ENCODE measurements around the gene IQCH.

IQCH gene

DNA sequence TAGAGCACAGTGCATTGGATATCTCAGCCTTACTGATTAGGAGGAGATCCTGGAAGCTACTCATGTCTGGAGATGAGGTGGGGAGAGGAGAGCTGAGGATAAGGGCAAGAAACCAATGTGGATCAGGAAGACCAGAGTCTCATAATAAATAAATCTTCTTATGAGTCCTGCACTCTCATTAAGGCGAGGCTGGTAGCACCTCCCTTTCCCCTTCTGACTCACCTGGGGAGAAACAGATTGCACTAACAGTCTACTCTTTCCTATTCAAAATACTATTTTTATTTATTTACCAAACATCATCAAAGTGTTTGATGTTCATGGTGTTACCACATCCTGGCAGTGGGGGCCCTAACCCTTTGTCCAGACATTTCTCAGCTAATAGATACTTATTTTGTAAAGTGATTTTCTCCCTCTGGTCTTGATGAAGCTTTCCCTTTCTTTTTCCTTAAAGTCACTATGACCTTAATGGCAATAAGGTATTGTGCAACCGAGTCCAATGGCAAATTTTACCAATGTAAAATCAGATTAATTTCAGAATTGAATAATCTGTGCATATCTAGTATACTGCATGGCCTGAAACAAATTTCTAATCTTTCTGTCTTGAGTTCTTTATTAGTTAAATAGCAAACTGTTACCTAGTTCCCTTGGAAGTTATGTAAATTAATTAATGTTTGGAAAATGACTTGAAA, 81.1 kb downstream of the IQCH start:
- Histone ChIP-seq H3K27me3 (ENCODE audit: insufficient read depth, low read length) (no peaks in the 10 kb centered on the region), H3K79me2 (ENCODE audit: insufficient read depth, low read length) (no peaks in the 10 kb centered on the region), H3K9ac (ENCODE audit: low read length) (no peak overlapping the region), H3K36me3 (ENCODE audit: insufficient read depth, low read length) (no peaks in the 10 kb centered on the region), H3K4me3 (ENCODE audit: low read depth, low read length, poor library complexity, severe bottlenecking) (no peak overlapping the region), H3K4me1 (ENCODE audit: insufficient read depth, low read length, severe bottlenecking) (no peaks in the 10 kb centered on the region), H2AFZ (ENCODE audit: low read length) (no peak overlapping the region), H3K4me2 (ENCODE audit: low read length) (no peak overlapping the region), H4K20me1 (ENCODE audit: insufficient read depth, low read length) (no peaks in the 10 kb centered on the region), H3F3A (ENCODE audit: insufficient read depth, low read length) (no peaks in the 10 kb centered on the region), H3K27ac (ENCODE audit: low read depth, low read length, poor library complexity, severe bottlenecking) (no peak overlapping the region), H3K9me2 (ENCODE audit: low read depth, low read length) (no peaks in the 10 kb centered on the region), H3K9me3 (ENCODE audit: low read length) (no peaks in the 10 kb centered on the region)
- no peak for TF ChIP-seq EZH2 (IDR thresholded peaks at IDR 0.05; ENCODE audit: borderline replicate concordance, low read length)
- TF ChIP-seq, protein P1, sequence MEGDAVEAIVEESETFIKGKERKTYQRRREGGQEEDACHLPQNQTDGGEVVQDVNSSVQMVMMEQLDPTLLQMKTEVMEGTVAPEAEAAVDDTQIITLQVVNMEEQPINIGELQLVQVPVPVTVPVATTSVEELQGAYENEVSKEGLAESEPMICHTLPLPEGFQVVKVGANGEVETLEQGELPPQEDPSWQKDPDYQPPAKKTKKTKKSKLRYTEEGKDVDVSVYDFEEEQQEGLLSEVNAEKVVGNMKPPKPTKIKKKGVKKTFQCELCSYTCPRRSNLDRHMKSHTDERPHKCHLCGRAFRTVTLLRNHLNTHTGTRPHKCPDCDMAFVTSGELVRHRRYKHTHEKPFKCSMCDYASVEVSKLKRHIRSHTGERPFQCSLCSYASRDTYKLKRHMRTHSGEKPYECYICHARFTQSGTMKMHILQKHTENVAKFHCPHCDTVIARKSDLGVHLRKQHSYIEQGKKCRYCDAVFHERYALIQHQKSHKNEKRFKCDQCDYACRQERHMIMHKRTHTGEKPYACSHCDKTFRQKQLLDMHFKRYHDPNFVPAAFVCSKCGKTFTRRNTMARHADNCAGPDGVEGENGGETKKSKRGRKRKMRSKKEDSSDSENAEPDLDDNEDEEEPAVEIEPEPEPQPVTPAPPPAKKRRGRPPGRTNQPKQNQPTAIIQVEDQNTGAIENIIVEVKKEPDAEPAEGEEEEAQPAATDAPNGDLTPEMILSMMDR (IDR thresholded peaks at IDR 0.05; ENCODE audit: low read length), result no peak

DNA sequence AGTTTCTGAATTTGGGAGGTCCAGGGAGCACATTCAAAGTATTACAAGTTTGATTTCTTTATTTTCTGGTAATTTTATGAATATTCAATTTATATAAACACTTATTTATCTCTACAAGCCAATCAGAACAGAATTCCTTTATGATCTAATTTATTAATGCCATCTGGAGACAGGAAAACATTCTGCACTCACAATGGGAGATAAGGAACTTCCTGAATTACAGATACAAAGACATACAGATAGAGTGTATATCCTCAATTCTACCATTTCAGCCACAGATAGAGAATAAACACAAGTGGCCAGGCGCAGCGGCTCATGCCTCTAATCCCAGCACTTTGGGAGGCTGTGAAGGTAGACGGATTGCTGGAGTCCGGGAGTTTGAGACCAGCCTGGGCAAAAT, 86.0 kb downstream of the IQCH start:
- no peaks in the 10 kb centered on the region for H3K36me3 ChIP-seq (ENCODE audit: insufficient read depth, low read length)
- TF ChIP-seq EZH2 (IDR thresholded peaks at IDR 0.05; ENCODE audit: borderline replicate concordance, low read length), result no peak
- TF ChIP-seq, protein P1 (IDR thresholded peaks at IDR 0.05; ENCODE audit: low read length), result no peak
- no peak overlapping the region for H2AFZ ChIP-seq (ENCODE audit: low read length)
- no peaks in the 10 kb centered on the region; the same call in 1 of the 2 replicates for H3K27me3 ChIP-seq (ENCODE audit: insufficient read depth, low read length)
- no peaks in the 10 kb centered on the region for H3K79me2 ChIP-seq (ENCODE audit: insufficient read depth, low read length)
- H3K9me2 ChIP-seq (ENCODE audit: low read depth, low read length), result no peaks in the 10 kb centered on the region
- H3F3A ChIP-seq (ENCODE audit: insufficient read depth, low read length), result no peaks in the 10 kb centered on the region
- H3K9ac ChIP-seq (ENCODE audit: low read length), result no peak overlapping the region
- H3K9me3 ChIP-seq (ENCODE audit: low read length), result peaks cover 3% of the 10 kb centered on the region; the same call in 1 of the 2 replicates
- H3K4me1 ChIP-seq (ENCODE audit: insufficient read depth, low read length, severe bottlenecking), result no peaks in the 10 kb centered on the region
- no peak overlapping the region for H3K27ac ChIP-seq (ENCODE audit: low read depth, low read length, poor library complexity, severe bottlenecking)
- no peak overlapping the region for H3K4me2 ChIP-seq (ENCODE audit: low read length)
- no peak overlapping the region for H3K4me3 ChIP-seq (ENCODE audit: low read depth, low read length, poor library complexity, severe bottlenecking)
- no peaks in the 10 kb centered on the region for H4K20me1 ChIP-seq (ENCODE audit: insufficient read depth, low read length)

DNA sequence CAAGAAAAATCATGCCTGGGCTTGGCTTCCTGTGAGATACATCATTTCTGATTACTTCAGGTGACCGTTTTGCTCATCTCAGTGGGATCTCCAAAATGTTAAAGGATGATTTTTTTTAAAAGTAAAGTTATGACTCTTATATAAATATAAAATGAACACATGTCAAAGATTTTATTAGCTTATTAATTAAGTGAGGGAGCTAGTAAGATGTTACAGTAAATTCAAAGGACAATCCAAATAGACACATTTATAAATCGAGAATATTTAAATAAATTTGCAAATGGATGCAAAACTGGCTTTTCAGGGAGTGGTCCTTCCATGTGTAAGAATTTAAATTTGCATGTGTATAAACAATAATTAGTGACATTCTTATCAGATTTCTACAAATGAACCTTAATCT, 87.0 kb downstream of the IQCH start:
- no peak for TF ChIP-seq EZH2 (IDR thresholded peaks at IDR 0.05; ENCODE audit: borderline replicate concordance, low read length)
- TF ChIP-seq, protein P1 (IDR thresholded peaks at IDR 0.05; ENCODE audit: low read length), result no peak

More for the DNA sequence above, 87.0 kb downstream of the IQCH start:
- Histone ChIP-seq H3K27ac (ENCODE audit: low read depth, low read length, poor library complexity, severe bottlenecking) (no peak overlapping the region), H3F3A (ENCODE audit: insufficient read depth, low read length) (no peaks in the 10 kb centered on the region), H4K20me1 (ENCODE audit: insufficient read depth, low read length) (no peaks in the 10 kb centered on the region), H3K79me2 (ENCODE audit: insufficient read depth, low read length) (no peaks in the 10 kb centered on the region), H3K9me3 (ENCODE audit: low read length) (peaks cover 3% of the 10 kb centered on the region; the same call in 1 of the 2 replicates), H2AFZ (ENCODE audit: low read length) (no peak overlapping the region), H3K4me1 (ENCODE audit: insufficient read depth, low read length, severe bottlenecking) (no peaks in the 10 kb centered on the region), H3K9ac (ENCODE audit: low read length) (no peak overlapping the region), H3K9me2 (ENCODE audit: low read depth, low read length) (no peaks in the 10 kb centered on the region), H3K27me3 (ENCODE audit: insufficient read depth, low read length) (no peaks in the 10 kb centered on the region; the same call in 1 of the 2 replicates), H3K4me2 (ENCODE audit: low read length) (no peak overlapping the region), H3K4me3 (ENCODE audit: low read depth, low read length, poor library complexity, severe bottlenecking) (no peak overlapping the region), H3K36me3 (ENCODE audit: insufficient read depth, low read length) (no peaks in the 10 kb centered on the region)
